ENCODE measurements around the gene GRID2. TPM values are rescaled to one million over a fixed set of nuclear protein-coding genes. Genes with fewer than 3 reads are reported as not detected.

GRID2 gene
- total RNA-seq, 1 experiment from 2014 or later = not detected

DNA sequence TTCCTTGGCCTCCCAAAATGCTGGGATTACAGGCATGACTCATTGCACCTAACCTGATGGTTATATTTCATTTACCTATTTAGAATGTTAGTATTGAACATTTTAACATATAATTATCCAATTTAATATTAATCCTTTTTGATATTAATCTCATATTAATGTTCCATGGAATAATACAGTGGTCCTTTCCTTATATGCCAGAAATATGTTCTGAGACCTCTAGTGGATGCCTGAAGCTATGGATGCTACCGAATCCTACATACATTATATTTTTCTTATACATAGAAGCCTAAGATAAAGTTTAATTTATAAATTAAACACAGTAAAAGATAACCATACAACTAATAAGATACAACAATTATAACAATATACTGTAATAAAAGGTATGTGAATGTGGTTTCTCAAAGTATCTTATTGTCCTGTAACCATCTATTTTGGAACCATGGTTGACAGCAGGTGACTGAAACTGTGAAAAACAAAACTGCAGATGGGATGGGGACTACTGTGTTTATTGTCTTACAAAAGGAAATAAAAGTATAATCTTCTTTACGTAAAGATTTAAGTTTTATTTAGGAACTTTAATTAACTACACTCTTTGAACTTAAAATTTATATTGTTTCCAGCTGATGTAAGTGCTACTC lies 431.4 kb downstream of the GRID2 start:
- H3K4me3 Mint-ChIP-seq (ENCODE audit: unreplicated experiment) = no peak overlapping the region
- POLR2A ChIA-PET = no interaction called here
- Histone ChIP-seq H3K27me3 (replicated peaks; ENCODE audit: control insufficient read depth, insufficient read depth, low read length) (no peaks in the 10 kb centered on the region), H3K4me3 (ENCODE audit: low read depth, low read length) (no peak overlapping the region), H3K36me3 (ENCODE audit: control insufficient read depth, insufficient read depth, low read length) (no peaks in the 10 kb centered on the region), H3K4me1 (no peaks in the 10 kb centered on the region), H3K9me3 (no peaks in the 10 kb centered on the region)
- H3K9me3 Mint-ChIP-seq (ENCODE audit: unreplicated experiment) = no peaks in the 10 kb centered on the region
- no peaks in the 10 kb centered on the region for H3K4me1 Mint-ChIP-seq (ENCODE audit: low read depth, unreplicated experiment)
- BruUV-seq (replicated peaks) = no TSS peak
- no peak overlapping the region for H3K27ac Mint-ChIP-seq (ENCODE audit: unreplicated experiment)
- no peaks in the 10 kb centered on the region for H3K36me3 Mint-ChIP-seq (ENCODE audit: insufficient read depth, unreplicated experiment)
- peaks cover 2% of the 10 kb centered on the region for H3K27me3 Mint-ChIP-seq (ENCODE audit: insufficient read depth, unreplicated experiment)
- TF ChIP-seq CTCF (IDR thresholded peaks at IDR 0.05; ENCODE audit: insufficient read depth in 1 of 2, low read depth in 1 of 2, low read length in 1 of 2, severe bottlenecking in 1 of 2, unreplicated experiment in 1 of 2) = no peak
- DNase-seq = no peak
- intact Hi-C loops (cut with micrococcal nuclease; ENCODE audit: unreplicated experiment) = no loop called here
- CTCF ChIA-PET = no interaction called here

DNA sequence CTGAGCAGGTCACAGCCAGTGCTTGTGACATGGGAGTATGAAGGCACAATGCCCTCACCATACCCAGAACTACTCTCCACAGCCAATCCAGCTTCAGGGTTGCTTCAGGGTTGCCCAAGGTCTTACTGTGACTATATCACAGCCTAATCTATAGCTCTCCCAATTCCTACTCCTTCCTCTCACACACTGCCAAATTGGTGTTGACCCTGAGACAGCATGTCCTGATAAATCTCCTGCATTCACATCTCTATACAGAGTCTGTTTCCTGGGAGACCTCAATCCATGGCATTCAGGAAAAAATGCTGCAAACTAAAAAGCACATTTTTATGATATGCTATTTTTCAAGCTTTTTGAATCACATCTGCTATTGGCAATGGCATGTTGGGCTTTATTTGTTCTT lies 456.7 kb downstream of the GRID2 start:
- no peaks in the 10 kb centered on the region for H3K9me3 Mint-ChIP-seq (ENCODE audit: unreplicated experiment)
- no peaks in the 10 kb centered on the region for H3K4me1 ChIP-seq
- no peak for DNase-seq

GRCh38 chr4:92776080-92776479 lies 472.3 kb downstream of the GRID2 start:
- H3K27me3 ChIP-seq (replicated peaks; ENCODE audit: control insufficient read depth, insufficient read depth, low read length) = no peaks in the 10 kb centered on the region
- no TSS peak for BruUV-seq (replicated peaks)
- no peaks in the 10 kb centered on the region for H3K4me1 Mint-ChIP-seq (ENCODE audit: low read depth, unreplicated experiment)
- H3K27me3 Mint-ChIP-seq (ENCODE audit: insufficient read depth, unreplicated experiment) = no peaks in the 10 kb centered on the region
- no peaks in the 10 kb centered on the region for H3K9me3 Mint-ChIP-seq (ENCODE audit: unreplicated experiment)
- ChIA-PET CTCF (no interaction called here), POLR2A (no interaction called here)
- no peak for DNase-seq
- no peaks in the 10 kb centered on the region for H3K36me3 Mint-ChIP-seq (ENCODE audit: insufficient read depth, unreplicated experiment)
- no peak overlapping the region for H3K27ac Mint-ChIP-seq (ENCODE audit: unreplicated experiment)
- H3K4me1 ChIP-seq = no peaks in the 10 kb centered on the region
- H3K36me3 ChIP-seq (ENCODE audit: control insufficient read depth, insufficient read depth, low read length) = no peaks in the 10 kb centered on the region
- no peak overlapping the region for H3K4me3 Mint-ChIP-seq (ENCODE audit: unreplicated experiment)
- intact Hi-C loops (cut with micrococcal nuclease; ENCODE audit: unreplicated experiment) = no loop called here
- H3K4me3 ChIP-seq (ENCODE audit: low read depth, low read length) = no peak overlapping the region
- TF ChIP-seq CTCF (IDR thresholded peaks at IDR 0.05; ENCODE audit: insufficient read depth in 1 of 2, low read depth in 1 of 2, low read length in 1 of 2, severe bottlenecking in 1 of 2, unreplicated experiment in 1 of 2) = no peak
- H3K9me3 ChIP-seq = no peaks in the 10 kb centered on the region

More for the DNA sequence above, 456.7 kb downstream of the GRID2 start:
- BruUV-seq (replicated peaks) = no TSS peak
- POLR2A ChIA-PET = no interaction called here
- intact Hi-C loops (cut with micrococcal nuclease; ENCODE audit: unreplicated experiment) = no loop called here
- no peaks in the 10 kb centered on the region for H3K9me3 ChIP-seq
- Mint-ChIP-seq H3K27ac (ENCODE audit: unreplicated experiment) (no peak overlapping the region), H3K27me3 (ENCODE audit: insufficient read depth, unreplicated experiment) (peaks cover 2% of the 10 kb centered on the region), H3K4me3 (ENCODE audit: unreplicated experiment) (no peak overlapping the region), H3K36me3 (ENCODE audit: insufficient read depth, unreplicated experiment) (no peaks in the 10 kb centered on the region), H3K4me1 (ENCODE audit: low read depth, unreplicated experiment) (no peaks in the 10 kb centered on the region)
- no peak for TF ChIP-seq CTCF (IDR thresholded peaks at IDR 0.05; ENCODE audit: insufficient read depth in 1 of 2, low read depth in 1 of 2, low read length in 1 of 2, severe bottlenecking in 1 of 2, unreplicated experiment in 1 of 2)
- no peaks in the 10 kb centered on the region for H3K36me3 ChIP-seq (ENCODE audit: control insufficient read depth, insufficient read depth, low read length)
- CTCF ChIA-PET = no interaction called here
- H3K4me3 ChIP-seq (ENCODE audit: low read depth, low read length) = no peak overlapping the region
- no peaks in the 10 kb centered on the region for H3K27me3 ChIP-seq (replicated peaks; ENCODE audit: control insufficient read depth, insufficient read depth, low read length)
